GM21526 (cell line): ENCODE data around the gene CACNA2D1.

Experiments used
- ATAC-seq: cut with Tn5 transposase; IDR thresholded peaks from one replicate; pipeline ENCODE4 v1.9.1; 2021; ENCODE audit warnings: moderate library complexity; ENCODE audit not compliant: unreplicated experiment, low FRiP score

CACNA2D1 gene

DNA sequence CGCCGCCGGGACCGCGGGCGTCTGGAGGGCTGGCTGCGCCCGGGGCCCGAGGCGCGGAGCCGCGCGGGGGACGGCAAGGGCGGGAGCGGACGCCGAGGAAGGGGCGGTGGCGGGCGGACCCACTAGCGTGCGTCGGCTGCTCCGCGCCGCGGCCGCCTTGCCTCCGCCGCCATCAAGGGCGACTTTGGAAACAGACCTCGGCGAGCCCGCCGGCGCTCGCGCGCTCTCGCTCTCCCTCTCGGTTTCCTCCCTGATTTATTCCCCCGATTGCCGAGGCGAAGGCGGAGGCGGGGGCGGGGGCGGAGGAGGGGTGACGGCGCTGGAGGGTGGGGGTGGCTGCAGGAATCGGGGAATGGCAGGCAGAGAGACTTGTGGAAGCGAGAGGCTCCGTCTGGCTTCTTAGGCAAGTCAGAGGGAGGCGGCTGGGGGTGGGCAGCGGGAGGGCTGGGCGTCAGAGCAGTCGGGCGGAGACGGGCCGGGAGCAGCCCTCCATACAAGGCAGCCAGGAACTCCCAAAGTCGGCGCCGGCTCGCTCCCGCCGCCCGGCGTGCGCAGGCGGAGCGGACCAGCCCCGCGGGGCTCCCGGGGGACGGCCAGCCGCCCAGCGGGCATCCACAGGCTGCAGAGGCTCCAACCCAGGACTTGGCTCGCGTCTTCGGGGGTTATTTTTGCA, at the start of gene CACNA2D1:
TSS of gene CACNA2D1 (minus strand) at position 231 of the 673 bp plus-strand sequence.
- ATAC-seq: no peak

DNA sequence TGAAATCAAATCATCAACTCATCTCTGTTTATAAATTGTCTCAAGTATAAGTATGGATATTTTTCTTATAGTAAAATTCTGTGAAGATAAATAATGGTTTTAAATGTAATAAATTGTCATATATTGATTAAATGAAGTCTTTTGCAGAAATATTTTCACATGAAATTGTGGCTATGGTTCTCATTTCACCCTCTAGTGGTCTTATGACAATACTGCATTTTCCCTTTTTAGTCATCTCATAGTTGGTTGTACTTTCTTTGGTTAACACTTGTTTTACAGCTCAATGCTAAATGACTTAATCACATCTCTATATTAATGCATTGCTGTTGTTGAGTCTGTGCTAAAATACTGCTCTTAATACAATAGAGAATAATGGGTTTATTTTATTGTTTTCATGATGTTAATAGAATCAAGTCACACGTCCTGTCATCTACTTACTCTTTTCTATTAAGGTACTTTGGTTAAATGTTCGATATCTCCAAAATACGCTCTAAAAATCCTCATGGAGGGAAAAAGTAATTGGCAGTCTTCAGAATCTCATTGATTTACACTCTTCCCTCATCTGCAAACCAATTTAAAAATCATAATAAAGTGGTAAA, 38.0 kb upstream of the CACNA2D1 start:
- no peak for ATAC-seq

DNA sequence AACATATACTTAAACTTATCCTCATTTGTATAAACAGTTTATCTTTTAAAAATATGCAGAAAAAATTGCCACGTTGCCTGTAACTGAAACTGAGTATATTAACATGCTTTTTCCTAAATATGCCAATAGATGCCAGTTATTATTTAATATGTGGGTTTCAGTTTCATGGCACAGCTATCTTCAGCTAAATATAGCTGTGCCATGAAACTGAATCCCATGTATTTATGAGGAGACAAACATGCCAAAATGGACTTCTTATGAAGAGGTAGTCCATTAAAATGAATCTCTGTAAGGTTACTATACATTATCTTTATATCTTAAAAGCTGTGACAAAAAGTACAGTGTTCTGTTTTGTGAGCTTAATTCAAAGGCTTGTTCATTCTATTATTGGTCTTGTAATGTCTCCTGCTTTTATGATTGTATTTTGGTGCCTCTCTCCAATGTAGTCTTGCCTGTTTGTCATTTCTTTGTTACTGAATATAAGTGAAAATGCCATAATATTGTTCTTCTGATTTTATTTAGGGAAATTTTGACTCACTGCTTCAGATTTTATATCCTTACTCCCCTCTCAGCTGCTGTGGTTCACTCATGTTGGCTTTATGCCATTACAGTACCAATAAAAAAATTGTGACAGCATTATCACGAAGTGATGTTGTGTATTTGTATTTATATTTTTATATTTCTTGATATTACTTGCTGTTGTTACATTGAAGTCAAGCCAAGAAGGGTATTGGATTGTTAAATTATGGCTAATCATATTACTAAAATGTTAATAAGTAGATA, 34.3 kb upstream of the CACNA2D1 start:
- ATAC-seq: no peak

DNA sequence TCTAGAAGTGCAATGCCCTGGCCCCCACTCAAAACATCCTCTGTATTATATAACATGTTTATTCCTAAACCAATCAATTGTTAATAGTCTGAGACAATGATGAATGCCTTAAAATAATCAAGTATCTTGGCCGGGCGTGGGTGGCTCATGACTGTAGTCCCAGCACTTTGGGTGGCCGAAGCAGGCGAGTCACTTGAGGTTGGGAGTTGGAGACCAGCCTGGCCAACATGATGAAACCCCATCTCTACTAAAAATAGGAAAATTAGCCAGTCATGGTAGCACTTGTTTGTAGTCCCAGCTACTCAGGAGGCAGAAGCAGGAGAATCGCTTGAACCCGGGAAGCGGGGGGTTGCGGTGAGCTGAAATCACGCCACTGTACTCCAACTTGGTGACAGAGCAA, 29.4 kb upstream of the CACNA2D1 start:
- ATAC-seq: no peak

DNA sequence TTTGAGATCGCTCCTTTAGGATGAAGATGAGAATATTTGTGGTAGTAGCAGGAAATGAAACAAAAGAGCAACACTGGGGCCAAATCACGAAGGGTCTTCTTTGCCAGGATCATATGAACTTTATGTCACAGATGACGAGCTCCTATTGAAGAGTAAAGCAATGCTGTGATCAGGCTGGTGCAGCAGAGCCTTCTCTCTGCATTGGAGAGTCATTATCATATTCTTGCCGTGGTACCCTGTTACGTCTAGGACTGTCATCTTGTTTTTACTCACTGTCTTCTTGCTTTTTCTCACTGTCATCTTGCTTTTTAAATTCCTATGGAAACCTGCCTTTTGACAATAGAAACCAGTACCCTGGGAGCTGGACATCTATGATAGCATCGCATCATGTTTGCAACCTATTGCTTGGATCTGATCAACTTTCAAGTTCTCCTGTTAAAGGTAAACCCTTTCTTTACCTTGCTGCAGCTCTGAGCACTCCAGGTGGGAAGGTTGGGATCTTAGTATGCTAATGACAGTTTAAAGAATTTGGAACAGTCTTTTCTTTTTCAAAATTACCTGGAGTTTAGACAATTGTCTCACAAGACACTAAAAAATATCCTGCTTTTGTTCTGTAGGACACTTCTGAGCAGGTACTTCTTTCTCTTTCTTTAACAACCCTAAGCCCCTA, 27.9 kb upstream of the CACNA2D1 start:
- no peak for ATAC-seq

DNA sequence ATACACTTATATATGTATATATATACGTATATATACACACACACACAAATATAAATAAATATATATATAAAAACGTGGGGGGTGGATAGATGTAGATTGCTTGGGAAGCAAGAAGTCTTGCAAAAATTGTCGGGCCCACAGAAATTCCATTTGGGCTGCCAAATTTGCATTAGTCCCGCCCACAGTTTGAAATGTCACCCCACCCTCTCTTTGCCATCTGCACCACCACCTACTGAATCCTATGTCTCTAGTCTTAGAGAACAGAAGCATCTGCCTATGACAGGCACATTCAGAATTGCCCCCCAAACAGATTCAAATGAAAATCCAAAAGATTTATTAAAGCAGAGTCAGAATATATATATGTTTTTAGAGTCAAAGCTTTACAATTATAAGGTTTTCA, 25.6 kb upstream of the CACNA2D1 start:
- no peak for ATAC-seq

DNA sequence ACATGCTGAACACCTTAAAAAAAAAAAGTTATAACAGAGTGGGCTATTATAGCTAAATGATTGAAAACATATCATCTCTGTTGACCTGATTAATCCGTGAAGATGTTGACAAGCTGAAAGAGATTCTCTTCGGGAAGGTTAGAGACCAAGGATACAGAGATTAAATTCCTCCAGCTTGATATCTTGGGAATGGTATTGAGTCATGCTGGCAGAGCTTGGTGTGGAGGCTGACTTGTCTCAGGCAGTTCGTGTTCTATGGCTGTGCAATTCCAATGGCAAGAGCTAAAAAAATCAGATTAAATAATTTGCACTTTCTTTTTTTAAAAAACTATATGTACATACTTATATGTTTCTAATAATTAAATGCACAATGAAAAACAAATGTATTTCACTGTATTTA, 24.9 kb upstream of the CACNA2D1 start:
- no peak for ATAC-seq

DNA sequence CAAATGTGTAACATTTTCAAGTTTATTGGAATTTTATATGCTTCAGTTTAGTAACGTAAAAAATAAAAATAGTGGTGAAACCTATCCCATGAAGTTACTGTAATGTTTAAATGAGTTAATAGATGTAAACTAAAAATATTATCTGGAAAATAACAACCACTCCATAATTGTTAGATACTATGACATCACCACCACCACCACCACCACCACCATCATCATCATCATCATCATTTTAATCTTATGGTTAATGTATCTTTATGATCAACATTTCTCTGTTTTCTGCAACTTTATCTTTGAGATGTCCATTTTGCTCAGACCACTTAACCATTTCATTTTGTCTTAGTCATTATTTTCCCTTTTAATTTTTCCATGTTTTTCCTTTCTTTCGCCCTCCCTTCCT, 23.4 kb upstream of the CACNA2D1 start:
- no peak for ATAC-seq

DNA sequence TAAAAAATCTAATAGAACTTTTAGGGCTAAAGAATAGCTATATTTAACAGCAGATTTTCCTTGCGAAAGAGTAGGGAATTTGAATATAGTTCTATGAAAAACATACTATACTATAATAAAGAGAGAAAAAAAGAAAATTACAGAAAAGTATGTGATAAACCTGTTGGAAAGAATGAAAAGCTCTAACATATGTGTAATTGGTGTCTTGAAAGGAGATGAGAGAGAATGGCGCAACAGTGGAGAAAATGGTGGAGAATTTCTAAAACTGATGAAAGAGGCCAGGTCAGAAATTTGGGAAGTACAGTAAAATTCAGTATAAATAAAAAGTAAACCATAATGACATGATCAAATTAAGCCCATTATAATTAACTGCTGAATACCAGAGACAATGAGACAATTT, 20.8 kb upstream of the CACNA2D1 start:
- no peak for ATAC-seq

DNA sequence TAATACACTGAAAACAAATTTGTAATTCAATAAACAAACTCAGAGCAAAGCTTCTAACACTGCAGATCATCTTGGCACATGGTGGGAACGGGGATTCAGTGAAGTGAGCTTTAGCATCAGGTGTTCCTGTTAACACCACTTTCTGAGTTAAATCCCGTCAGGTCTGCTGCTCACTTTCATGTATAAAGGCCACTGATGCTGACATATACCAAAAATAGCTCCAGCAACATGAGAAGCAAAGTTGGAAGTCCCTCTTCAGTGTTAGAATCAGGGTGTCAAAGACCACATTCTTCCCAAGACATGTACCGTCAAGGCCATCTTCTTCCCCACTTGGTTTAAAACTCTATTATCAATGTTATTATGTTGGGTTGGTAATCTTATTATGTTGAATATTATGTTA, 11.7 kb upstream of the CACNA2D1 start:
- ATAC-seq: no peak

DNA sequence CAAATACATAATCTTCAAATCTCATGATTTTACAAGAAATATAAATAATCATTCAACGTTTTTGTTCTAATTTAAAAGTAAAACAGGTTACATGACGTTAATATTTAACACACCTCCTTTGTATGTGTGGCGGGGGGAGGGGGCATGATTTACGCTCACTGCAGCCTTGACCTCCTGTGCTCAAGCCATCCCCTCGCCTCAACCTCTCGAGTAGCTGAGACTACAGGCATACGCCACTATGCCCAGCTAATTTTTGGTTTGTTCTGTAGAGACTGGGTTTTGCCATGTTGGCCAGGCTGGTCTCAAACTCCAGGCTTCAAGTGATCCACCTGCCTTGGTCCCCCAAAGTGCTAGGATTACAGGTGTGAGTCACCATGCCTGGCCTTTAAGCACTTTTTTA, 7.2 kb upstream of the CACNA2D1 start:
- no peak for ATAC-seq

DNA sequence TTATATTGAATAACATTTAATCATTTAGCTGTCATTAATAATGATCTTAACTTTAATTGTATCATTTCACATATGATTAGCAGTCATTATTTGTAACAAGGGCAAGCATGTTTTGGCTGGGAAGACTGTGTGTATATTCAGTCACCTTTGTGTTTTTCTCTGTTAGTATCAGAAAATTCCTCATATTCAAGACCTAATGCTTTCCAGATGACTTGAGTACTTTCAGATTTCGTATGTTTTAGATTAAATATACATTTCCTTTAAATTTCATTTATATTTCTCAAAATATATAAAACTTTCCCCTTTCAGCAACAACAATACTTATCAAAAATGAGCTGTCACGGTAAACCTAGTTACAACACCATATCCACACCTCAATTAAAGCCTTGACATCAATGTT, 6.3 kb upstream of the CACNA2D1 start:
- ATAC-seq: no peak

DNA sequence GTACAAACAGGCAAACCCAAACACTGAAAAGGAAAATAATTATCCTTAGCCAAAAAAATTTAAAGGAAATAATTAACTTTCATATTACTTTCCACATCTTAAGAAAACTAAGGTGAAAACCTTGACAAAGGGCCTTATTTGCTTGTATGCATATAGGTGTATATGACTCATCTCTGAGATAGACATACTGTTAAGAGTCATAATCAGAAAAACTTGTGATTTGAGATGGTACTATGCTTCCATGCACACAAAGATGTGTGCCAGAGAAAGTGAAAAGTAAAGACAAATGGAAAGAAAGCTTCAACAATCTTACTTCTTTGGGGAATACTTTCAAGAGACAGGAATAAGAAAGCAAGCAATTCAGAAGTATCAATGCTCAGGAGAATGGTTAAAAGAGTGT, 3.3 kb upstream of the CACNA2D1 start:
- ATAC-seq: no peak

DNA sequence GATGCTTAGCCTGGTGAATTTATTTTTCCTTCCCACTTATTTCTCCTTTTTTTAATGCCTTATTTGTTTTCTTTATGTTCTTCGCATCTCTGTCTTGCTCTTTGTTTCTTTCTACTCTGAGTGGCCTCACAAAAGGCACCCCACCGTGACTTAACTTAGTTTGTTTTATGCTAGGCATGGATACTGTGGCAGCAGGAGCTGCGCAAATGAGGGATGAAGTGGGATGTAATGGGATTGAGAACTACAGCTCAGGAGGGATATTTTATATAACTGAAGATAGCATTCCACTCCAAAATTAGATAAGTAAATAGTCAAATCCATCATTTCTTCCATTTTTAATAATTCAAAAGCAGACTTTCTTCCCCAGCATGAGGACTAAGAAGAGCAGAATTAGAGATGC, 1.7 kb upstream of the CACNA2D1 start:
- ATAC-seq: no peak

DNA sequence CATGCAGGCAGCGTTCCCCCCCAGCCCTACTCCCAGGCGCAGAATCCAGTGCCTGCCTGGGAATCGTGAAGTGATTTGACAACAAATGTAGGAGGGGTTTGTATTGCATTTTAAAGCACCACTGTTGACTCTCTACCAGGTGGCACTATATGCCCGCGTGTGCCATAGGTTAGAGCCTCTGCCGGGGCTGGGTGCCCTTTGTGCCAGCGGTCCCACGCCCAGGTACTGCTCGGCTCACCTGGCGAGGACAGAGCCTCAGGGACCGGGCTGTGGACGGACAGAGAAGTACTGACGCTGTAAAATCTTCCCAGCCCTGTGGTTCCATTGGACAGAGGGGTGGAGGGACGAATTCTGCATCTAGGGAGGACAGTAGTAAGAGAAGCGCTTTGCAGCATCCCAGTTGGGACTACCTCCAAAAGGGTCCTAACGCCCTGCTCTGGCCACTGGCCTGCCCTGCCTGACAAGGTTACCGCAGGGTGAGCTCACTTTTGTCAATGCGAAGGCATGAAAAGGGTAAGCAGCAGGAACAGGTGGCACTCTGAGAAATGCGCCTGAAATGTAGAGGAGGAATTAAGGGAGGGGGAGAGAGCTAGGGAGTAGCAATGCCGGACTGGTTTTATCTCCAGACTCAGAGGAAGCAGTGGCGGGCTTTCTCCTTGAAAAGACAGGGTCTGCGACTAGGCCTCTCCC, 788 bp upstream of the CACNA2D1 start:
- ATAC-seq: no peak

DNA sequence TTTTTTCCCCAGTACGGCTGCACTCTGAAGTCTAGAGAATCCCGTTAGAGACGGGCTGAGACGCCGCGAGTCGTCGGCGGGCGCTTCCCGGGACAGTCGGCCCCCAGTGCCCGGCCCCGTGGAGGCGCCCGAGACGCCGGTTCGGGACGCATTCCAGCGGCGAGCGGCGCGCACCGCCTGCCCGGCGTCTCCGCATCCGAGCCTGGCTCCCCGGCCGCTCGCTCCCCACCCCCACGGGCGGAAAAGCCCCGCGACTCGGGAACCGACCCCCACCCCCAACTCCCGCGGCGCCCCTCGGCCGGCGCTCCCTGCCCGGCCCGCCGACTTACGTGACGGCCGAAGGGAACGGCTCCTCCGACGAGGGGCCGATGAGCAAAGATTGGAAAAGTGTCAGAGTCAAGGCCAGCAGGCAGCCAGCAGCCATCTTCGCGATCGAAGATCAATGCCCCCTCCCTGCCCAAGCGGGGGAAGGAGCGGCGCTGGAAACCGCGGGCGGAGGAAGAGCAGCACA, 486 bp downstream of the CACNA2D1 start:
- ATAC-seq: no peak

DNA sequence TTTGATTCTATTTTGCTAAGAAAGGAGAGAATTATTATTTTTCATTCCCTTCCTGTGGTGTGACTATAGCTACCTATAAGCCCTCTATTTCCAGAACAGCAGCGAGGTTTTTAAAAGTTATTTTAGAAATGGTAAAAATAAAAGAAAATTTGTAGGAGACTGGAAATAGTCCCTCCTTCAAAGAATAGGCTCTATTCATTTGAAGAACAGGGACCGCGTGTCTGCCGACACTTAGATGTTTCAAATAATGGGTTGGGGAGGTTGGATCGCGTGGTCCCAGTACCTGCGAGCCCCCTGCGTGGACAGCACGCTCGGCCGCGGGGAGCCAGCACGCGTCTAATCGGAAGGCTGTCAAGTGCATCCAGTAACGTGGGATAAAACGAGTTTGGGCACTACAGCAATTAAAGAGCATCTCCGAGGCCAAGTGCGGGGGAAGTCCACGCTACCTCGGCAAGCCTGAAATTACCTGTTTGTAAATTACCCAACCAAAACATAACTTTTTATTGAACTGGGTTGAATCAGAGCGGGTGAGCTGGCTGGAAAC, 1.0 kb downstream of the CACNA2D1 start:
- ATAC-seq: no peak

DNA sequence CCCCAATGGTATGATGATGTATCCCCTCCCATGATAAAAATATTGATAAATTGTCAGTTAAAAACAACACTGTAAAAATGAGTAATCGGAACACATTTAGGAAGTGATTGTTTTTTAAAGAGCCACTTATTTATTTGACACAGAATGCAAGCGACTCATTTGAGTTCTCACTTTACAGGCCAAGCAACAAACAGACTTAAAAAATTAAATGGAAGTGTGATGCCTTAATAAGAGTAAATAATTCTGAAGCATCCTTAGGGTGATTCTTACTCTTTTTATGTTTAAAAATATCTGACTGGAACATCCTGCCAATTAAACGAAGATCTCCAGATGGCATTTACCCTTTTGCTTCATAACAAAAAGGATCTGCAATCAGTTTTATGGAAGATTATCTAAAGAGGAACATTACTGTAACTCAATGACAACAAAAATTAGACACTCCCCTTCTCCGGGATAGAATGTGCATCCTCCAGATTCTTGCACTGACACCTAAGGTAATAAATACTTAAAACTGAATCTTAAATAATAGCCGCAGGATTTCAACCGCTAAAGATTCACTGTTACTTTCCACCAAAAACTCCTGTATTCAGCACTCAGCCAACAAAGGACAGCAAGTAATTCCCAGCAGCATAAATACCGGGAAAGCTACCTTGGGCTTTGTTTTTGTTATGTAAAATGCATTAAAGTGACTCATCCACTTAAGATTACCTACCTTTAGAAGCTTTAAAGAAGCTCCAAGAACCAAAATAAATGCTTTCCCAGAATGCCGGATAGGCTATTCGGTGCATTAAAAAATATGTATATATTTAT, 1.7 kb downstream of the CACNA2D1 start:
- no peak for ATAC-seq

DNA sequence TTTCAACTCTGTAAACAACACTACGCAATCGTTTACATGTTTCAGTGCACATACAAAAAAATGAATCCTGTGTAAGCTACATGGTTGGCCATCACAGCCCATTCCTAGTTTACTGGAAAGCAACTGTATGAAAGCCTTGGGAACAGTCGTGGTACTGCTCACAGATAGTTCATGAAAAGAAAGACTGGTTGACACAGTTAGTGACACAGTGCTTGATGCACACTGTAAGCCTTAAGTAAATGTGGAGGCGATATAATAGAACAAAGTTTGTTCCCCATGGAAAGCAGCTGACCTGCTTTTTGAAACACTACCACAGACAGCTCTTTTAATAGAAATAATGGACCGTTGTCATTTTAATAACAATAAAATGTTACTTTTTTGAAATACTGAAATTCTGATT, 5.1 kb downstream of the CACNA2D1 start:
- ATAC-seq: no peak
